DND-41 (cell line): ENCODE measurements around the gene CD52.

ENCODE experiments used
- ATAC-seq: fragments of 200-7000 bp; cut with Tn5 transposase; 3 replicates; pipeline ENCODE4 v1.9.1; 2021; ENCODE audit warnings: low read depth; ENCODE audit not compliant: insufficient read depth
- DNase-seq: peaks from one replicate; pipeline ENCODE4 v3.0.0-alpha.2; 2020
- H2AFZ ChIP-seq: 2 replicates; pipeline ENCODE4 v1.6.0; 2012; ENCODE audit warnings: low read depth, low read length
- H3K27ac ChIP-seq: 2 replicates; pipeline ENCODE4 v1.5.1; 2012; ENCODE audit warnings: low read length, inconsistent platforms
- H3K27me3 ChIP-seq: fragments of 200-600 bp; sonication (generic); 2 replicates; pipeline ENCODE4 v1.6.0; 2012; ENCODE audit warnings: low read length, mild to moderate bottlenecking, inconsistent platforms; ENCODE audit not compliant: insufficient read depth, poor library complexity
- H3K36me3 ChIP-seq: 2 replicates; pipeline ENCODE4 v1.5.1; 2012; ENCODE audit warnings: low read length, inconsistent platforms; ENCODE audit not compliant: insufficient read depth
- H3K4me1 ChIP-seq: 2 replicates; pipeline ENCODE4 v1.5.1; 2012; ENCODE audit warnings: mild to moderate bottlenecking, low read length; ENCODE audit not compliant: insufficient read depth
- H3K4me2 ChIP-seq: 2 replicates; pipeline ENCODE4 v1.6.0; 2012; ENCODE audit warnings: mild to moderate bottlenecking, moderate library complexity, low read length, inconsistent platforms; ENCODE audit not compliant: insufficient read depth
- H3K4me3 ChIP-seq, 2 experiments: fragments of 200-600 bp in 1 of 2; shearing (Covaris generic) in 1 of 2; 2 replicates each; pipeline ENCODE4 v1.5.1; 2012 to 2016; ENCODE audit warnings: inconsistent platforms in 2 of 2, low read length in 2 of 2, mild to moderate bottlenecking in 2 of 2, low read depth in 1 of 2, moderate library complexity in 1 of 2
- H3K79me2 ChIP-seq: 2 replicates; pipeline ENCODE4 v1.6.0; 2012; ENCODE audit warnings: low read length, inconsistent platforms; ENCODE audit not compliant: insufficient read depth
- H3K9ac ChIP-seq: 2 replicates; pipeline ENCODE4 v1.6.0; 2012; ENCODE audit warnings: low read depth, mild to moderate bottlenecking, inconsistent platforms, low read length, moderate library complexity
- H3K9me3 ChIP-seq: 2 replicates; pipeline ENCODE4 v1.5.1; 2012; ENCODE audit warnings: low read length, moderate library complexity, mild to moderate bottlenecking, inconsistent platforms; ENCODE audit not compliant: insufficient read depth, severe bottlenecking
- H4K20me1 ChIP-seq: 2 replicates; pipeline ENCODE4 v1.6.0; 2012; ENCODE audit warnings: low read length; ENCODE audit not compliant: insufficient read depth
- CTCF ChIP-seq: IDR thresholded peaks from 2 replicates; pipeline ENCODE4 v1.5.1; 2012; ENCODE audit warnings: borderline replicate concordance, low read length, moderate library complexity, mild to moderate bottlenecking; ENCODE audit not compliant: poor library complexity, severe bottlenecking; ENCODE audit errors: extremely low read depth
- EZH2 ChIP-seq: IDR thresholded peaks from 3 replicates; pipeline ENCODE4 v1.6.1; 2012; ENCODE audit warnings: borderline replicate concordance, low read depth, mild to moderate bottlenecking, moderate library complexity, low read length, inconsistent platforms; ENCODE audit not compliant: severe bottlenecking

Gene CD52

DNA sequence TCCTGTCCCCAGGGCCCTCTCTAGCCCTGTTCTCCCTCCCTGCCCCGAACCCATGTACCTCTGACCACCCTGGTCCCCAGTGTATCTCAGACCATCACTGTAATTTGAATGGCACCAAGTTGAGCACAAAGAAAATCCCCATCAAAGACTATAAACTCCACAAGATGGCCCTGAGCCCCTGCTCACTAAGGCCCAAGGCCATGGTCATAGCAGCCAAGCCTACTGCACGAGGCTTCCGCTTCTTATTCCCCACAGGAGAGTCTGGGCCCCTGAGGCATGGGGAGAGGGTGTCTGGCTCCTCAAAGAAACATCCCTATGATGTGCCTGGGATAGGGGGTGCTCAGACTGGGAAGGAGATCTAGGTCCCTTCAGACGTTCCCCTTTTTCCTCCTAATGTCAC lies 50.2 kb downstream of the CD52 start:
- Histone ChIP-seq H3K27me3 (no peaks in the 10 kb centered on the region), H3K9ac (no peak overlapping the region), H3K4me1 (peaks cover 9% of the 10 kb centered on the region; the same call in 1 of the 2 replicates), H2AFZ (no peak overlapping the region), H3K79me2 (no peaks in the 10 kb centered on the region), H3K27ac (no peak overlapping the region), H3K4me2 (no peak overlapping the region), H3K9me3 (no peaks in the 10 kb centered on the region), H3K36me3 (no peaks in the 10 kb centered on the region), H4K20me1 (no peaks in the 10 kb centered on the region; the same call in none of the 2 replicates), H3K4me3 (no peak overlapping the region)
- TF ChIP-seq EZH2 (no peak), CTCF (no peak)
- ATAC-seq, result no peak
- DNase-seq, result no peak

DNA sequence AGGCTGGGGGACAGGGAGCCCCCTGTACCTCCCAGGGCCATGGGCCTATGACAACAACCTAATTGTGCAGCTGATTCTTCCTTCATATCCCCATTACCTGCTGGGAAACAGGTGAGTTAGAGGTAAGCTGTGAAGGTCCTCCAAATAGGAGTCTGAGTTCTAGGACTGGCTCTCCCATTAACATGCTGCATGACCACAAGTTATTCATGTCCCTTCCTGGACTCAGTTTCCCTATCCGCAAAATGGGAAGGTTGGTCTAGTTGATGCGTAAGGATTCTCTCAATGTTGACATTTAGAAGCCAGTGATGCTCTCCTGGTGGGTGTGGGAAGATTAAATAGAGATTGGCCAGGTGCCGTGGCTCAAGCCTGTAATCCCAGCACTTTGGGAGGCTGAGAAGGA lies 50.7 kb downstream of the CD52 start:
- ATAC-seq (no peak), DNase-seq (no peak)
- no peaks in the 10 kb centered on the region for H3K36me3 ChIP-seq
- no peaks in the 10 kb centered on the region; the same call in 1 of the 2 replicates for H4K20me1 ChIP-seq
- TF ChIP-seq CTCF (no peak), EZH2 (no peak)
- no peak overlapping the region for H2AFZ ChIP-seq
- no peaks in the 10 kb centered on the region for H3K9me3 ChIP-seq
- H3K27ac ChIP-seq, result no peak overlapping the region
- no peaks in the 10 kb centered on the region for H3K27me3 ChIP-seq
- no peak overlapping the region for H3K4me2 ChIP-seq
- H3K79me2 ChIP-seq, result no peaks in the 10 kb centered on the region
- no peak overlapping the region for H3K9ac ChIP-seq
- H3K4me1 ChIP-seq, result peaks cover 6% of the 10 kb centered on the region; the same call in 1 of the 2 replicates
- H3K4me3 ChIP-seq, result no peak overlapping the region
